ENCODE results near the gene KHNYN.
A peak's percentile ranks its signal among the peaks of the same experiment; 100 is the strongest.
"Not testable (repeated sequence)": the region's sequence is repeated elsewhere in the genome, so short reads cannot be mapped to it uniquely, and the experiment has no call there.

The KHNYN gene

DNA sequence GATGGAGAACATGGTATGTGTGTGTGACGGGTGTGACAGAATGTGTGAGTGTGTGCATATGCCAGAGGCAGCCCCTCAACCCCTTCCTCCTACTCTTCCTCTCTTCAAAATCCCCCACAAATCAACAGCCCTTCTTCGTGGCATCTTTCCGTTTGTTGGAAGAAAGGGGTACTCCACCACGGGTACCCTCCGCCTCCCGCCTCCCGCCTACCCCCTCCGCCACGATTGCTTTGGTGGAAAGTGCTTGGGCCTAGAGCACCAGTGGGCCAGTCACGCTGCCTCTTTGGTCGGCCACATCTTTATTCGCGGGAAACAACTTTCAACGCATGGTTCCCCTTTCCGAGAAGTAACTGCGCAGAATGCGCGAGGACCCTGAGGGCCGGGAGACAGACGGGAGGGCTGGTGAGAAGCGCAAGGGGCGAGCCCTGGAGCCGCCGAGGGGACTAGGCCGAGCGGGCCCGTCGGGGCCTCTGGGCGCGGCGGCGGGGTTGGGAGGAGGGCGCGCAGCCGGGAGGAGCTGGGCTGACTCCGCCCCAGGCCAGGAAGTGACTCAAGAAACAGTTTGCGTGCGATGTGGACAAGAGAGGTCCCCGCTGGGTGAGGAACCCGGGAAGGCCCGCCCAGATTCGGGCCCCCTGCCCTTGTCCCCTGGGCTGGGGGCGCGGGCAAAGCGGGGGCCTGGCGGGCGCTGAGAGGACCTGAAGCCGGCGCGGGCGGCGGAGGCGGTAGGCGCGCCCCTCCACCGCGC is at the start of gene KHNYN, which contains the start of gene CBLN3:
Gene KHNYN, plus strand, starts transcription at position 560 of the 748 bp plus-strand sequence. CDS start 777 bp downstream, outside the sequence.
Gene CBLN3, minus strand, starts transcription at position 274 of the 748 bp plus-strand sequence. CDS start 614 bp downstream, outside the sequence.
- H3K4me3 ChIP-seq (ENCODE audit: low read length): peak within 1 kb of the TSS; percentile 76
- peak; percentile 89 for DNase-seq (ENCODE audit: low read depth)
- TF ChIP-seq, protein P1, sequence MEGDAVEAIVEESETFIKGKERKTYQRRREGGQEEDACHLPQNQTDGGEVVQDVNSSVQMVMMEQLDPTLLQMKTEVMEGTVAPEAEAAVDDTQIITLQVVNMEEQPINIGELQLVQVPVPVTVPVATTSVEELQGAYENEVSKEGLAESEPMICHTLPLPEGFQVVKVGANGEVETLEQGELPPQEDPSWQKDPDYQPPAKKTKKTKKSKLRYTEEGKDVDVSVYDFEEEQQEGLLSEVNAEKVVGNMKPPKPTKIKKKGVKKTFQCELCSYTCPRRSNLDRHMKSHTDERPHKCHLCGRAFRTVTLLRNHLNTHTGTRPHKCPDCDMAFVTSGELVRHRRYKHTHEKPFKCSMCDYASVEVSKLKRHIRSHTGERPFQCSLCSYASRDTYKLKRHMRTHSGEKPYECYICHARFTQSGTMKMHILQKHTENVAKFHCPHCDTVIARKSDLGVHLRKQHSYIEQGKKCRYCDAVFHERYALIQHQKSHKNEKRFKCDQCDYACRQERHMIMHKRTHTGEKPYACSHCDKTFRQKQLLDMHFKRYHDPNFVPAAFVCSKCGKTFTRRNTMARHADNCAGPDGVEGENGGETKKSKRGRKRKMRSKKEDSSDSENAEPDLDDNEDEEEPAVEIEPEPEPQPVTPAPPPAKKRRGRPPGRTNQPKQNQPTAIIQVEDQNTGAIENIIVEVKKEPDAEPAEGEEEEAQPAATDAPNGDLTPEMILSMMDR (IDR thresholded peaks at IDR 0.05; ENCODE audit: insufficient read depth, low read depth, low read length, missing control alignments): no peak

DNA sequence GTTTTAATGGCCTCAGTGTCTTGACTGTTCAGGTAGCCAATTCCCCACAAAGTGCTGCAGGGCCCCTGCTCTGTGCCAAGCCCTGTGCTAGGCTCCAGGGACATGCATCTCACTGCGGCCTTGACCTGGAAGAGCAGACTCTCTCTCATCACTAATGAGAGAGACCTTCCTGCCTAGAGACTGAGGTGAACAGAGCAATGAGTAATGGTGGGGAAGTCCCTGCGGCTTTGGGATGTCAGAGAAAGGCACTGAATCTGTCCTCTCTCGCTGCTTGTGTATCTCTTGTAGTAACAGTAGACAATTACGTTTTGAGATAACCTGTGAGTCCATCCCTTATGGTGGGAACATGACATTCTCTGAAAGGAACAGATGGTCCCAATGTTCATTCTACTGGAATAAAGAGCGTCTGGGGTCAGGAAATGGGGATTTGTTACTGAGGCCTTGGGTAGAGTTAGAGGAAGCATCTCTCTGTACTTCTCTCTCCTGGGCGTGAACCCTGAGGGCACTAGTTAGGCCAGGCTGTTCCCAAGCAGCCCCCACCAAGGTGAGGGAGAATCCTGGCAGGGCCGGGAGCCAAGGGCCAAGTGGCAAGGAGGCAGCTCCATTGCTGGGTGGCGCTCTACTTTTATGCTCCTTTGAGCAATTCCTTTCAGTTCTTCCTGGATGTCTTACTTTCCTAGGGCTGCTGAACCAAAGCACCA is 48.2 kb upstream of the KHNYN start:
- DNase-seq (ENCODE audit: low read depth): peak; percentile 29
- no peak overlapping the region for H3K4me3 ChIP-seq (ENCODE audit: low read length)

DNA sequence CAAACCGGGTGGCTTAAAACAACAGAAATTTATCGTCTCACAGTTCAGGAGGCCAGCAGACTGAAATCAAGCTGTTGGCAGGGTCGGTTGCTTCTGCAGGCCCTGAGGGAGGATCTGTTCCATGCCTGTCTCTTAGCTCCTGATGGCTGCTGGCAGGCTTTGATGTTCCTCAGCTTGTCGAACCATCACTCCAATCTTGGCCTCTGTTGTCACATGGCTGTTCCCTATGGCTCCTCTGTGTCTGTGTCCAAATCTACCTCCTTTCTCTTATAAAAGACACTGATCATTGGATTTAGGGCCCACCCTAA is 47.7 kb upstream of the KHNYN start:
- no peak for DNase-seq (ENCODE audit: low read depth)
- TF ChIP-seq, protein P1 (IDR thresholded peaks at IDR 0.05; ENCODE audit: insufficient read depth, low read depth, low read length, missing control alignments): no peak
- H3K4me3 ChIP-seq (ENCODE audit: low read length): no peak overlapping the region

More for the DNA sequence above, 48.2 kb upstream of the KHNYN start:
- TF ChIP-seq, protein P1 (IDR thresholded peaks at IDR 0.05; ENCODE audit: insufficient read depth, low read depth, low read length, missing control alignments): no peak

DNA sequence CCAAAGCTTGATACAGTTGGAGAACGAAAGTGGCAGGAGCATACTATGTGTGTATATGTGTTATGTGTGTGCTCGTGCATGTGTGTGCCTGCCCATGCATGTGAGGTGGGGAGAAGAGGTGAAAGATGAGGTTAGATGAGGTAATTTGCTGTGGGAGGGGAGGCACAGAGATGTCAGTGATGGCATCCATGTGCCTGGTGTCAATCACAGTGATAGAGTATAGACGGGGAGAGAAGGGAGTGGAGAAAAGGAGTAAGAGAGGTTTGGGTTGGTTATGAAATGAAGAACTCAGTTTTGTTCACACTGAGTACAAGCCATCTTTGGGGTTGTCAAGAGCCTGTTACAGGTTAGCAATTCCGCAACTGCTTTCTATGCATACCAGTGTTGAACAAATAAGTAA is 45.6 kb upstream of the KHNYN start:
- TF ChIP-seq, protein P1 (IDR thresholded peaks at IDR 0.05; ENCODE audit: insufficient read depth, low read depth, low read length, missing control alignments): no peak
- no peak for DNase-seq (ENCODE audit: low read depth)
- H3K4me3 ChIP-seq (ENCODE audit: low read length): no peak overlapping the region

DNA sequence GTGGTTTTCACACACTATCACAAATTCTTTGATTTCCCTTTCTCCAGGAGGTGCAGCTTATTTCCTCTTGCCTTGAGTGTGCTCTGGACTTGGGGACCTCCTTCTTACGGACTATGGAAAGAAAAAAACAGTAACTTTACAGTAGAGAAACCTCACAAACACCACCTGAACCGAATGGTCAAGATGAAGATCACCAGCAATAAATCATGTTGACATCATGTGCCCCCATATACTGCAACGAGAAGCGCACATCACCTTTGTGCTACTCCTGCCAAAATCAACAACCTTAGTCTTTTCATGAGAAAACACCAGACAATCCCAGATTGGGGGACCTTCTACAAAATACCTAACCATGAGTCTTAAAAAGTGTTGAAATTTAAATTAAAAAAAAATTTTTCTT is 44.2 kb upstream of the KHNYN start:
- no peak for DNase-seq (ENCODE audit: low read depth)
- no peak overlapping the region for H3K4me3 ChIP-seq (ENCODE audit: low read length)
- TF ChIP-seq, protein P1 (IDR thresholded peaks at IDR 0.05; ENCODE audit: insufficient read depth, low read depth, low read length, missing control alignments): no peak

DNA sequence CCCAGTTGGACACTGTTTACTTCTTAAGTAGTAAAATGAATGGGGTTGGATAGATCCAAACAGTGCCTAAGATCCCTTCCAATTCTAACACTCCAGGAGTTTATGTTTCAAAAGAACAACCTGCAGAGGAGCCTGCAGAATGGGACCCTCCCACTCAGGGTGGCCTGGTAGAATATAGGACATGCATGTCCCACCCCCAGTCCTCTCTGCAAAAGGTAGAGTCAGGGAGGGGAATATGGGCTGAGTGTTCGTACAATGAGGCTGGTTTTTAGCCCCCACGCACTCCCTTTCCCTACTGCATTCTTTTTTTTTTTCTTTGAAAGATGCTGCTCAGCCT is 42.8 kb upstream of the KHNYN start:
- no peak for DNase-seq (ENCODE audit: low read depth)
- TF ChIP-seq, protein P1 (IDR thresholded peaks at IDR 0.05; ENCODE audit: insufficient read depth, low read depth, low read length, missing control alignments): no peak
- H3K4me3 ChIP-seq (ENCODE audit: low read length): no peak overlapping the region

DNA sequence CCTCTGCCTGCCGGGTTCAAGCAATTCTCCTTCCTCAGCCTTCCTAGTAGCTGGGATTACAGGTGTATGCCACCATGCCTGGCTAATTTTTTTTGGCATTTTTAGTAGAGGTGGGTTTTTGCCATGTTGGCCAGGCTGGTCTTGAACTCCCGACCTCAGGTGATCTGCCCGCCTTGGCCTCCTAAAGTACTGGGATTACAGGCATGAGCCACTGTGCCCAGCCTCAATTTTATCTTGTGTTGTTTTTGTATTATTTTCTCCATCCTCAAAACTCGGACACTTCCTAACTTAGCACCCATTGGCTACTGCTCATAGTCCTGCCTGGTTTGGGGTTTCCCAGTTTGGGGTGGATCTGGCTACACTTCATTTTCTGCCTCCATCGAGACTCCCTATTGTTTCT is 42.2 kb upstream of the KHNYN start:
- DNase-seq (ENCODE audit: low read depth); H3K4me3 ChIP-seq (ENCODE audit: low read length): not testable (repeated sequence)
